ENCODE results near the gene DOK6. TPM values are rescaled to one million over a fixed set of nuclear protein-coding genes. Genes with fewer than 3 reads are reported as not detected.

Gene DOK6
- total RNA-seq, 1 donor from 2014 or later: not detected

DNA sequence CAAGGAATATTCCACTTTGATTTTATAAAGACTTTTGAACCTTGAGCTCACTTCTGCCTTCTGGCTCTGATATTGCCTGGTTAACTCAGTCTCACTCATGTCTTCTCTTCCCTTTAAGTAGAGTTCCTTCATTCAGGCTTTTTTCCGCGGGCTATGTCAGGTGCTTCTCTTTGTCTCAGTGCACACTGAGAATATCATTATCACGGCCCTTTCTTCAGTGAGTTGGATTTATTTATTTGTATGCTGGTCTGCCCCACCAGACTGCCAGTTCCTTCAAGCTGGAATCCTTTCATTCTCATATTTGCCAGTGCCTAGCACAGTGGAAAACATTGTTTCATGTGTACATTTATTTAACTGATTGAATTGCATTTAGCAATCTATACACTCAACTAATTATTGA lies 136.5 kb downstream of the DOK6 start:
- no peak for DNase-seq (ENCODE audit: low read depth)

DNA sequence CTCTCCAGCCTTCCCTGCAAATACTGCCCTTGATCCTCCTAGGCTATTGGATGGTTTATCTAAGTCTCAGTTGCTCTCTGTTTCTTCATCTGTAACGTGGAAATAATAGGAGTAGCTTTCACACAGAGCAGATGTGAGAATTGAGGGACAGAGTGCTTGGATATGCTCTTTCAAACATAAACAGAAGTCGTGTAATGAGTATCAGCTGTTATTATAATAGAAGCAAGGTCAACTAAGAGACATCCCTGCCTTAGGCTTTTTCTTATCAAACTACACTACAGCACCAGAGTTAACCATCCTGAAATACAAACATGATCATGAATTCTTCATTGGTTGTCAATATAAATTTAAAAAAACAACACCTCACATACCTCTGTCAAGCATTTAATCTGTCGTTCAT lies 138.2 kb downstream of the DOK6 start:
- no peak for DNase-seq (ENCODE audit: low read depth)

DNA sequence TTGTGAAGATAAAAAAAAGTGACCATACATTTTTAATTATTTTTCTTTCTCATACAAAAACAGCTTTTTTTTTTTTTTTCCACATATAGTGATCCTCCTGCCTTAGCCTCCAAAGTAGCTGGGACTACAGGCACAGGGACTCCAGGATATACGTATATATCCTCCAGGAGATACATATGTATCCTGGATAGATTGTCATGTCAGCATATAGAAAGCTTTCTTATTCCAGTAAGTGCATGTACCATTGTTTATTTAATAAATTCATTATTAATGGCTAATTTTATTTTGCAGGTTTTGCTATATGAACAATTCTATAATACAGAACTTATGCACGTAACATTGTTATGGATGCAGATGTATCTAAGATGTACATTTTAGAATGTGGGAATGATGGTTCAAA lies 138.7 kb downstream of the DOK6 start:
- DNase-seq (ENCODE audit: low read depth): no peak

DNA sequence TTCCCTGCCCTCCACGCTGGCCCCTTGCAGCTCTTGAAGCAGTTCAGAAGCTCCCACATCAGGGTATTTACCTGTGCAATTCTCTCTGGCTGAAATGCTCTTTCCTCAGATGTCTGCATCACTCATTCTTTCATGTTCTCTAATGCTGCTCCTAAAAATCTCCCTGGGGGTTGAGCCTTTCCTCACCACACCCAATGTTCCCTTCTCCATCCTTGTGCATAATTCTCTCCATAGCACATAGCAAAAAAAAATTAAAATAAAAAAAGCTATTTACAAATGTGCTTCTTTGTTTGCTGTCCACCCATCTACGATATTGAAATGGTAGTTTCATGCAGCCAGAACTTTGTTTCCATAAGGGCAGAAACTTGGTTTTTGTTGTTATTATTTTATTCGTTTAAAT lies 155.5 kb downstream of the DOK6 start:
- no peak for DNase-seq (ENCODE audit: low read depth)

DNA sequence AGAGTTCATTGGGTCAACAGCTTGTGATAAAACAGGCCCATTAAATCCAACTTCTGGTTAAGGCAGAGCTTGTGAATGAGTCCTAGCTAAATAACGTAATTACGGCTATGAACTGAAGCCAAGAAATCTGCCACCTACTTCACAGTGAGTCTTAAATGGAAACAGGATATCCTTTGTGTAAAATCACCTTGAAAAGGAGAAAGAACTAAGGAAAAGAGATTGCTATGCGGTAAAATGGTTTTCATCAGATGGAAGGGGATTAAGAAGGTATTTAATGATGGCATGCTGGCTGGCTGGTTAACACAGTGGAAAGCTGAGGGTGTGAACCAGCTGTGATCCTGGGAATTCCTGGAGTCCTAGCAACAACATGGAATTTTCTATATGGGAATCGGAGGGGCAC lies 156.6 kb downstream of the DOK6 start:
- no peak for DNase-seq (ENCODE audit: low read depth)

DNA sequence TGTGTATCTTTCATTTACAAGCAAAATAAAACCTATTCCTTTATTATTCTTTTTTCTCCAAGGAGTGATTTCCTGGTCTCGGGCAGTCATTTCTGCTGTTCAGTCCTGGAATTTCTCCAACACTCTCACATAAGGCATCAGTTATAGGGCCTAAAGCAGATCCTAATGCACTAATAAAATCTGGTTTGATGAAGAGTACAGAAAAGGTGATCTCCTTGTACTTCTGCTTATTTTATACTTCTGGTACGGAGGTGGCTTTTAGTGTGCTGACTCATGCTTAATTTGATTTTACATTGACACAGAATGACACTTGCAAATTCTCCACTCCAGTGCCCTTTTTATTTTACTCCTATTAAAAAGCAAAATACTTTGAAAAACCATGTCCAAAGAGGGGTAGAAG lies 157.4 kb downstream of the DOK6 start:
- no peak for DNase-seq (ENCODE audit: low read depth)

DNA sequence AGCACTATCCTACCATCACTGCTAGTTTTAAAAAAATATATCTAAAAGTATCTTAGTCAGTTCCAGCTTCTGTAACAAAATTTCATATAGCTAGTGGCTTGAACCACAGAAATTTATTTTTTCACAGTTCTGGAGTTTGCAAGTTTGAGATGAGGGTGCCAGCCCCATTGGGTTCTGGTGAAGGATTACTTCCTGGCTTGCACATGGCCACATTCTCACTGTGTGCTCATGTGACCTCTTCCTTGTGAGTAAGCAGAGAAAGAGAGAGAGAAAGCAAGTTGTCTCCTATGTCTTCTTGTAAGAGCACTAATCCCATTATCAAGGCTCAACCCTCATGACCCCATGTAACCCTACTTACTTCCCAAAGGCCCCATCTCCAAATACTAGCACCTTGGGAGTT lies 158.9 kb downstream of the DOK6 start:
- DNase-seq (ENCODE audit: low read depth): no peak

DNA sequence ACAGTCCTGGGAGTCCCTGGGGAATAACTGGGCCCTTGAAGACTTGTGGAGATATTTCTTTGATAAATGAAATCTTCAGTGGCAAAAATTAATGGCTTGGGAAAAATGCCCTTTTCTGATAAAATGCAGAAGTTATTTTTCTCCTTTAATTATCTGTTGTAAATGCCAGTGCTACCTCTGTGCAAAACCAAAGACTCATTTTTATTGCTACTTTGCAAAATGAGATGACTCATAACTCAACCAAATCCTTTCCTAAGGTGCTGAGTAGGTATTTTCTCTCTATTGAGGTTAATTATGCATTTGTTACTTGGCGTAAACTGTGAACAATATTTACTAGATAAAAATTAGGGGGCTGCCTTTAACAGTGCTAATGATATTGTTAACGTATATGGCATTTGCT lies 163.9 kb downstream of the DOK6 start:
- no peak for DNase-seq (ENCODE audit: low read depth)

DNA sequence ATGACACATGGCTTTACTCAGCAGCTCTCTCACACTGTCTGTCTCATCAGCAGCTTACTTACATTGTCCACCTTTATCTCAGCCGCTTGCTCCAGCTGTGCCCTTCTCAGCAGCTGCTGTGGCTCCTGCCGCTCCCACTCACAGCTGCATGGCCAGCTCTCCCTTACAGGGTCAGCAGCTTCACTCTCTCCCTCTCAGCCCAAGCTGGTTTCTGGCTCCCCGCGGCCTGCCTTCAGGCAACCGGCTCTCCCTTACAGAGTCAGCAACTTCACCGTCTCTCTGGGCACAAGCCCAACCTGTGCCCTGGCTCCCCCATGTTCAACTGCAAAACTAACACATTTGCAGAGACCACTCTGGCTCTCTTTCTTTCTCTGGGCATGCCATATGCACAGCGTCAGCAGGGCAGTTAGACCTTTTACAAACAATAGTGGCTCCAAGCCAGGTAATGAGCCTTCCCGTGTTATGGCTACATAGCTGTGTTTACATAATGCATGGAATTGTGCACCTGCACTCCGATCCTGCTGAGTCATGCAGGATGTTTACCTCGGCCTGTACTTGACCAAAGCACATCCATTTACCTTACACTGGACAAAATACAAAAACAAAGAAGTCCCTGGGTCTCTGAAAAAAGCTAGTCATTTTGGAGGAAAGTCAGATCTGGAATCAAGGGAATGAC lies 167.3 kb downstream of the DOK6 start:
- DNase-seq (ENCODE audit: low read depth): no peak

DNA sequence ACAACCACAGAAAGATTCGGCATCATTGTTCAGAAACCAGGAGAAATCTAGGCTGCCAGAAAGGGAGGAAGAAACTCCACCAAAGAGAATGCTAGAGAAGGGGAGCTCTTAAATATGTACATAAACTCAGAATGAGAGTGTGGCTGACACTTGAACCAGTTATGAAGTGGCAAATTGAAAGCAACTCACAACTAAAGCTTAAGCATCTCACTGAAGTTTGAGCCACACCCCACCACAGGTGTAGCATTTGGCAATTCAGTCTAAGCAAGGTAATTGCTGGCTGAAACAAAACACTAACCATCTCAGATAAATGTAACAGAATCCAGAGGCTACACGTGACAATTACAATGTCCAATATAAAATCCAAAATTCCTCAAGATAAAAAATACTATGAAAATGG lies 168.4 kb downstream of the DOK6 start:
- DNase-seq (ENCODE audit: low read depth): no peak

DNA sequence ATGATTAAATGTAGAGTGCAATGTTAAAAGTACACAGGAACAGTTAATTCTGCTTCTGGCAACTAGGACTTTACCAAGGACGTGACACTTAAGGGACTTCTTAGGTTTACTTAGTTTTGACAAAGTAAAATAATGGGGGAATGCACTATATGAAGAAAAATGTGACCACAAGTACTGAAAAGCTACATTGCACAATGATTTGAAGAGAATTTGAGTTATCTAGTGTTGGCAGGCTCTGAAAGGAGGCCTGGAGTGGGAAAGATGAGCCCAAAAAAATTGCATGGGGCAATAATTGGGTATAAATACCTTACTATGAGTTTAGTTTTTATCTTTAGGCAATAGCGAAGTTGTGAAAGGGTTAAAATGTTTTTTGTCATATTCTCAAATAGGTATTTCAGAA lies 173.7 kb downstream of the DOK6 start:
- DNase-seq (ENCODE audit: low read depth): no peak

DNA sequence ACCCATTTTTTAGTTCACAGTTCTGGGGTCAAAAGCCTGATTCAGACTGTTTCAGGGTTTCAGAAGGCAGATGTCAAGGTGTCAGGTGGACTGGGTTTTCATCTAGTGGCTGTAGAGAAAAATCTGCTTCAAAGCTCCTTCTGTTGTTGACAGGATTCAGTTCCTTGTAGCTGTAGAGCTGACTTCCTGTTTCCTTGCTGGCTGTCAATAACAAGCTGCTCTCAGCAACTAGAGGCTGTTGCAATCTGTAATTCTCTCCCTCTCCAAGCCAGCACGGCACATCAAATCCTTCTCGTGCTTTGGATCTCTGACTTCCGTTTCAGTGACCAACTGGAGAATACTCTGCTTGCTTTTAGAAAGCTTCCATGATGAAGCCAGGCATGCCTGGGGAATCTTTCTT lies 179.4 kb downstream of the DOK6 start:
- peak; percentile 6 for DNase-seq (ENCODE audit: low read depth)

DNA sequence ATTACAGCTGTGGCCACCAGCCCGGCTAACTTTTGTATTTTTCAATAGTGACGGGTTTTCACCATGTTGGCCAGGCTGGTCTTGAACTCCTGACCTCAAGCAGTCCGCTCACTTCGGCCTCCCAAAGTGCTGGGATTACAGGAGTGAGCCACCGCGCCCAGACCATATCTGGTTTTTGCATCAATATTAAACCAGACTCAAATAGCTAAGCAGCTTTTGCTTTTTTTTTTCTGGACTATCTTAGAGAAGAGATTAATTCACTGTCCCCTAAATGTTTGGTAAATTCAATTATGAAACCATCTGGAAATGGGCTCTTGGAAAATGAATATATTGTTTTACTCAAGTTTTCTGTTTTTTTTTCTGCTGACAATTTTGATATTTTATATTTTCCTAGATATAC lies 183.7 kb downstream of the DOK6 start:
- DNase-seq (ENCODE audit: low read depth): no peak

DNA sequence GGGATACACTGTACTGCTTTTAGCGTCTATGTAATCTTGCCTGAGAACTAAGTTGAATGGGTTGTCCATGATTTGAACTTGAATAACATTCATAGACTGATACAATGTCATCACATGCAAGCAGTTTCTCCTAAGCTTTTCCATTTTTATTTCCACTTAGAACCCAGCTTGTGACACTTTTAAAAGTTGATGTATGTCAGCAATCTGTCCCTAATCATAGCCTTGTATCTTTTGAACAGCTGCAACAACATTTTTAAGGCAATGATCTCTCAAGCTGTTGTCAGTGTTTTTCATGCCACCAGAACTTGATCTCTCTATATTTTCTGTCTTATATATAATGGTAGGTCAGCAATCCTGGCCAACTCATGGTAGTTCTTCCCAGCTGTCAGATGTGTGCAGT lies 185.0 kb downstream of the DOK6 start:
- peak; percentile 5 for DNase-seq (ENCODE audit: low read depth)

DNA sequence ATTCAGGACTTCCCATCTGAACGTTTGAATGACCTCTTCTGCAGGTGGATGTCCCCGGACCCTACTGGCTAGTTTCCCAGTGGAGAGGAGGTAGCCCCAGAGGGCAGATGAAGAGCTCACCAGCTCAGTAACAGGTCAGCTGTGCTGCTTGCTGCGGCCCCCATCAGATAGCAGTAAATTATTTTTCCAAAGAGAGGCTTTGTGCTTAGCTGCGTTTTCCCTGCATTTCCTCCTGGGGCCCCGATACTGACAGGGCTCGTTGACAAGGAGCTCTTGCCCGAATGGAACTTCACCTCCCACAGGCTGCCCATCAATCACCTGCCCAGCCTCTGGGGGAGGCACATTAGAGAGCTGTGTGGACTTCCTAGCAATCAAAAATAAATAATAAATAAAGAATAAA lies 185.8 kb downstream of the DOK6 start:
- DNase-seq (ENCODE audit: low read depth): no peak

DNA sequence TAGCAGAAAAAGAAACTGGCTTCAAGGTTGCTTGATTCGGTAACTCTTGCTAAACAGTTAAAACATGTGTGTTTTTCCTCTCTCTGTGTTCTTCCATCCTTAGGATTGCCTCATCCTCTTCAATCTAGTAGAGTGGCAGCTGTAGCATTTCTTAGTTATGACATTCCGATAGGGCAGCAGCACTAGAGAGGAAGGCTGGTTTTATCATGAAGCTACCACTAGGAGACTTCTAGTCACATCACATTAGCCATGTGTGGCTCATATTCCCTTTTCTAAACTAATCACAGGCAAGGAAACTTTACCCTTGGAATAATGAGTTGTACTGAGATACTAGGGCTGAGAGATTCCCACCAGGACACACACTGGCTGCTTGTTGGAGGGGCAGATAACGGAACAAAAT lies 187.6 kb downstream of the DOK6 start:
- DNase-seq (ENCODE audit: low read depth): peak; percentile 4

DNA sequence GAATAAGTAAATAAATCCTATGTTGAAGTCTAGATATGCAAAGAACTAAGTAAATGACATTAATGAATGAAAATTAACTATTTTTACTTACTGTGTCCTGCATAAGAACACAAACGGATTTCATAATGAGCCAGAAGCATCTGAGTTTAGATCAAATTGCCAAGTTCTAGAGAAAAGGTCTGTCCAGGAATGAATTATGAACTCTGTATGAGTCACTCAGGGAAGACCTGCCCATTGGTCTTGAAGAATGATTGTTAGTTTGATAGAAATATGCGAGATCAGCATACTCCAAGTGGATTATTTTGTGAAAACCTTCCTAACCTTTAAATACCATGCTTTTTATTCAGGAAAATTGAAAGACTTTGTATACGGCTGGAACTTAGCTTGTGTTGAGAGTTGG lies 189.5 kb downstream of the DOK6 start:
- no peak for DNase-seq (ENCODE audit: low read depth)

DNA sequence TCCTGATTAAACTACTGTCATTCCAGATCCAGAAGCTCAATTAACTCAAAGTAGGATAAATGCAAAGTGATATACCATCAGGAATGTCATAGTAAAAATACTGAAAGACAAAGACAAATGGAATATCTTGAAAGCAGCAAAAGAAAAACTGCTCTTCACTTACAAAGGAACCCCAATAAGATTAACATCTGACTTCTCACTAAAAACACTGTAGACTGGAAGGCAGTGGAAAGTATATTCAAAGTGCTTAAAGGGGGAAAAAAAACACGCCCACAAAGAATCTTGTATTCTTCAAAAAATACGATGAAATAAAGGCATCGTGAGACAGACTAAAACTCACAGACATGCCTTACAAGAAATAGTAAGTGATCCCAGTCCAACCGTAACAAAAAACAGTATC lies 195.7 kb downstream of the DOK6 start:
- DNase-seq (ENCODE audit: low read depth): no peak

DNA sequence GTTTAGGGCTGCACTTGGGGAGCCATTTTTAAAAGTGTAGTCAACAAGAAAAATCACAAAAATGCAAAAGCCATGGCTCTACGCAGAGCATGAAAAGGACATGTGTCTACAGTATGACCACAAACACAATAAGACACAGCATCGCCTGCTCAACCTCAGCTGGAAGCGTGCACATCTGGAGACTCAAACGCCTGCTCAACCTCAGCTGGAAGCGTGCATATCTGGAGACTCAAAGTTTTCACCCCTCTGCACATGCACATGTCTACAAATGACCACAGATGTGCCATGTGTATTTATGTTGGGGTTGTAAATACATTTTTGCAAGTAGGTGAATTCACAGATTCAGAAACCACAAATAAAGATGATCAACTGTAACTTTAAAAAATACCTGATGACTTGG lies 196.9 kb downstream of the DOK6 start:
- DNase-seq (ENCODE audit: low read depth): no peak

DNA sequence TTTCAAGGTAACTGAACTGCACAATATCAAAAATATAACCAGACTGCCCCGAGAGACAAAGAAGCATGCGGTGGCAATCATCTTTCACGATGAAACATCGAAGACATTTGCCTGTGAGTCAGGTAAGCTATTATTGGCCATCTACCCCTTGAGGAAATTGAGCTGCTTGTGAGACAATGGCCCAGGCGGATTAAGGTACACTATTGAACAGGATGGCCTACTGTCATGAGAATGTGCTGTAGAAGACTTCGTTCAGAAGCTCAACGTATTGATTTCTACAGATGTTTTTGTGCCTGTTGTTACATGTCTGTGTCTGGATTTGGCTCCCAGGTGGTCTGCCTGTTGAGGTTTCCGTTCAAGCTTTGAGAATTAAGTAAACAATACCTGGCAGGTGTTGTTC lies 198.7 kb downstream of the DOK6 start:
- no peak for DNase-seq (ENCODE audit: low read depth)

DNA sequence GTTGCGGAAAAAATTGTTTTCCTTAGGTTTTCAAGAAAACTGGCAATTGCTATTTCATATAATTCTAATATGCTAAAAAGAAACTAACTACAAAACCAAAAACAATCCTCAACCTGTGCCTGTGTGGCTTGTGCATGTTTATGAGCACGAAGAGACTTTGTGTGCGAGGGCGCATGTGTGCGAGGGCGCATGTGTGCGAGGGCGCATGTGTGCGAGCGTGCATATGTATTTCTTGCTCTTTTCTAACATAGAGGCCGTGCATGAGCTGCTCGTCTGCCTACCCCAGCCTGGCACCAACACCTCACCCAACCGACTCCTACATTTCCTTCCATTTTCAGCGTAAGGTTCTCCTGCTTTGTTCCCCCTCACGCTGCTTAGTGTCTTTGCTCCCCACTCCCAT lies 211.6 kb downstream of the DOK6 start:
- no peak for DNase-seq (ENCODE audit: low read depth)

DNA sequence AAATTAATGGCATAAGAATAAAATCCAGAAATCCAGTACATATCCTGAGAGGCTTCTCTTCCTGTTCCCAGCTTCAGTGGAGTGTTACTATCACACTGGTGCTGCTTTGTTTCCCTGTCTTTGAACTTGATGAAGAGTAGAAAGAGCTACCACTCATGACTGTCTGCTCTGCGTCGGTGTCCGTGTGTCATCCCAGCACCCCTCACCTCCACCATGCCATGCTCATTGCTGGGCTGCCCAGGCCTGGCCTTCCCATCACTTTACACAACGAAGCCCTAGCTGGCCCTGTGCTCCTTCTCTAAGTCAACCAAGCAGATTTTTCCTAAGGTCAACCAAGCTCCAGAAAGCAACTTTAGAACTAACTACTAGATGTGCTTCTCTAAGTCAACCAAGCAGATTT lies 215.4 kb downstream of the DOK6 start:
- no peak for DNase-seq (ENCODE audit: low read depth)

DNA sequence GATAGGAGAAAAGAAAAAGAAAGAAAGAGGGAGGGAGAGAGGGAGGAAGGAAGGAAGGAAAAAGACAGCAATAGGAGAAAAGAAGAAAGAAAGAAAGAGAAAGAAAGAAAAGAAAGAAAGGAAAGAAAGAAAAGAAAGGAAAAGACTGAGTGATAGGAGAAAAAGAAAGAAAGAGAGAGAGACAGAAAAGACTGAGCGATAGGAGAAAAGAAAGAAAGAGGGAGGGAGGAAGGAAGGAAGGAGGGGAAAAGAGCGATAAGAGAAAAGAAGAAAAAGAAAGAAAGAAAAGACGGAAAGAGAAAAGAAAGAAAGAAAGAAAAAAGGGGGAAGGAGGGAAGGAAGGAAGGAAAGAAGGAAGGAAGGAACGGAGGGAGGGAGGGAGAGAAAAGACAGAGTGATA lies 216.7 kb downstream of the DOK6 start:
- no peak for DNase-seq (ENCODE audit: low read depth)

DNA sequence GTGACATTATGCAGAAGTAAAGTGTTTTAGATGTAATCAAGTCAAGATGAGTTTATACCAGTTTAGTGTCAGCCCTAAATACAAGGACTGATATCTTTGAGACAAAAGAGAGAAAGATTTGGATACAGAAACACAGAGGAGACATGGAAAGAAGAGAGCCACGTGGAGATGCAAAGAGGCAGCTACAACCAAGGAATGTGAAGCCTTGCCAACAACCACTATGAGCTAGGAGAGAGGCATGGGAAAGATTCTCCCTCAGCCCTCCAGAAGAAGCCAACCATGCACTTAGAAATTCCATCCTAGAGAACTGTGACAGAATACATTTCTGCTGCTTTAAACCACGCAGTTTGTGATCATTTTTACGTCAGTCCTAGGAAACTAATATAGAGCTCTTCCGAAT lies 217.2 kb downstream of the DOK6 start:
- peak; percentile 8 for DNase-seq (ENCODE audit: low read depth)

Measured in myocyte (in vitro differentiated cells).